Erythroblast (primary cell): ENCODE data around the gene ZNF575.

Source experiments
- GATA1 ChIP-seq: IDR thresholded peaks from 2 replicates; pipeline ENCODE4 v1.6.1; 2011; ENCODE audit warnings: low read depth, mild to moderate bottlenecking, control low read depth, low read length, moderate library complexity
- POLR2A ChIP-seq: IDR thresholded peaks from 2 replicates; pipeline ENCODE4 v1.6.1; 2011; ENCODE audit warnings: mild to moderate bottlenecking, low read length

DNA sequence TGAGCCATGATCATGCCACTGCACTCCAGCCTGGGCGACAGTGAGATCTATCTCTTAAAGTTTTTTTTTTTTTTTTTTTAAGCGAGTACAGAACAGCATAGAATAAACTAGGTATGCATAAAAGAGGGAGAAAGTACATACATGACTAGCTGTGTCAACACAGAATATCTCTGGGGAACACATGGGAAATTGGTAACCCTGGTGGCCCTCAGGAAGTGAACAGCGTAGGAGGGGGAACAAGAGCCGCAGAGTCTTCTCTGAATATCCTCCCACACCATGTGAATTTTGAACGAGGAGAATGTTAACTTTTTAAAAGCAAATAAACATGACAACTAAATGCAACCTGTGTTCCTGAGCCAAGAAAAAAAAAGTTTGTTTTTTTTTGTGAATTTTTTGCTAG lies 43.7 kb upstream of the ZNF575 start:
- TF ChIP-seq POLR2A = no peak
- no peak for TF ChIP-seq GATA1
